HTERT RPE-1 (cell line): ENCODE data around the gene STK24.

Experiments used
- in situ Hi-C: fragments of 300-500 bp; cut with MboI; formaldehyde crosslinking; loops from 4 replicates; pipeline ENCODE4 v1.14.3; 2020; ENCODE audit warnings: low sequenced_read_pairs

STK24 gene

GRCh38 chr13:98440390-98441055 lies 136.4 kb downstream of the STK24 start:
- in situ Hi-C loops = no loop called here

GRCh38 chr13:98439896-98440295 lies 137.0 kb downstream of the STK24 start:
- in situ Hi-C loops = no loop called here

- in situ Hi-C loops = no loop called here
These were observed 137.6 kb downstream of the STK24 start for GRCh38 chr13:98439126-98439828.

- in situ Hi-C loops = no loop called here
These were observed 138.4 kb downstream of the STK24 start for GRCh38 chr13:98438246-98439125.

- in situ Hi-C loops = no loop called here
These were observed 140.5 kb downstream of the STK24 start for GRCh38 chr13:98436233-98436910.

- in situ Hi-C loops = no loop called here
These were observed 141.5 kb downstream of the STK24 start for GRCh38 chr13:98435376-98435775.

GRCh38 chr13:98434060-98434459 lies 142.8 kb downstream of the STK24 start:
- in situ Hi-C loops = no loop called here

GRCh38 chr13:98433654-98434053 lies 143.3 kb downstream of the STK24 start:
- in situ Hi-C loops = no loop called here

- in situ Hi-C loops = no loop called here
These were observed 144.3 kb downstream of the STK24 start for GRCh38 chr13:98432638-98433037.

GRCh38 chr13:98429977-98430736 lies 146.8 kb downstream of the STK24 start:
- in situ Hi-C loops = no loop called here

GRCh38 chr13:98429531-98429930 lies 147.4 kb downstream of the STK24 start:
- in situ Hi-C loops = no loop called here

GRCh38 chr13:98429081-98429480 lies 147.8 kb downstream of the STK24 start:
- in situ Hi-C loops = no loop called here

GRCh38 chr13:98428256-98428966 lies 148.5 kb downstream of the STK24 start:
- in situ Hi-C loops = no loop called here

- in situ Hi-C loops = no loop called here
These were observed 149.4 kb downstream of the STK24 start for GRCh38 chr13:98427331-98427995.

GRCh38 chr13:98423417-98423816 lies 153.5 kb downstream of the STK24 start:
- in situ Hi-C loops = no loop called here

GRCh38 chr13:98422046-98422445 lies 154.9 kb downstream of the STK24 start:
- in situ Hi-C loops = no loop called here

- in situ Hi-C loops = no loop called here
These were observed 156.2 kb downstream of the STK24 start for GRCh38 chr13:98420554-98421175.

- in situ Hi-C loops = no loop called here
These were observed 156.9 kb downstream of the STK24 start for GRCh38 chr13:98419786-98420553.
